Bone marrow (tissue), 2 donors: ENCODE measurements around the gene SPOCK1.
"Not testable (repeated sequence)": the region's sequence is repeated elsewhere in the genome, so short reads cannot be mapped to it uniquely, and the experiment has no call there.

Source experiments
- DNase-seq, 2 donors: peaks; one replicate each; lab custom pipeline; 2025; lab: John Stamatoyannopoulos, UW

Gene SPOCK1

GRCh38 chr5:137395011-137395755 is 103.9 kb downstream of the SPOCK1 start:
- no peak for DNase-seq

- no peak for DNase-seq
Measured at GRCh38 chr5:137394380-137394779, 104.7 kb downstream of the SPOCK1 start.

GRCh38 chr5:137393196-137393993 is 105.7 kb downstream of the SPOCK1 start:
- DNase-seq = no peak

- no peak for DNase-seq
Measured at GRCh38 chr5:137392261-137392660, 106.9 kb downstream of the SPOCK1 start.

- DNase-seq = not testable (repeated sequence)
Measured at GRCh38 chr5:137391044-137391443, 108.1 kb downstream of the SPOCK1 start.

- no peak for DNase-seq
Measured at GRCh38 chr5:137389042-137389441, 110.1 kb downstream of the SPOCK1 start.

GRCh38 chr5:137385064-137385463 is 114.1 kb downstream of the SPOCK1 start:
- DNase-seq = no peak

GRCh38 chr5:137383909-137384308 is 115.2 kb downstream of the SPOCK1 start:
- DNase-seq = no peak

- no peak for DNase-seq
Measured at GRCh38 chr5:137381555-137381954, 117.6 kb downstream of the SPOCK1 start.

GRCh38 chr5:137379555-137380286 is 119.4 kb downstream of the SPOCK1 start:
- no peak for DNase-seq

GRCh38 chr5:137375741-137376526 is 123.2 kb downstream of the SPOCK1 start:
- no peak for DNase-seq

GRCh38 chr5:137374110-137374714 is 124.9 kb downstream of the SPOCK1 start:
- no peak for DNase-seq

GRCh38 chr5:137372773-137373160 is 126.4 kb downstream of the SPOCK1 start:
- DNase-seq = no peak

GRCh38 chr5:137372016-137372772 is 126.9 kb downstream of the SPOCK1 start:
- DNase-seq = no peak

GRCh38 chr5:137370096-137371071 is 128.7 kb downstream of the SPOCK1 start:
- DNase-seq = no peak

- no peak for DNase-seq
Measured at GRCh38 chr5:137368651-137369050, 130.5 kb downstream of the SPOCK1 start.

GRCh38 chr5:137367951-137368350 is 131.2 kb downstream of the SPOCK1 start:
- DNase-seq = no peak

- no peak for DNase-seq
Measured at GRCh38 chr5:137366526-137366925, 132.6 kb downstream of the SPOCK1 start.

GRCh38 chr5:137365126-137365865 is 133.8 kb downstream of the SPOCK1 start:
- DNase-seq = no peak
